AG08395 (cell line): ENCODE results near the gene PTF1A.
"Not testable (repeated sequence)": the region's sequence is repeated elsewhere in the genome, so short reads cannot be mapped to it uniquely, and the experiment has no call there.

Experiments
- DNase-seq: peaks from one replicate; pipeline ENCODE4 v3.0.0; 2012; ENCODE audit warnings: mixed read lengths, low spot score

The PTF1A gene

GRCh38 chr10:23203369-23204325 lies 11.5 kb downstream of the PTF1A start:
- DNase-seq, result no peak

DNA sequence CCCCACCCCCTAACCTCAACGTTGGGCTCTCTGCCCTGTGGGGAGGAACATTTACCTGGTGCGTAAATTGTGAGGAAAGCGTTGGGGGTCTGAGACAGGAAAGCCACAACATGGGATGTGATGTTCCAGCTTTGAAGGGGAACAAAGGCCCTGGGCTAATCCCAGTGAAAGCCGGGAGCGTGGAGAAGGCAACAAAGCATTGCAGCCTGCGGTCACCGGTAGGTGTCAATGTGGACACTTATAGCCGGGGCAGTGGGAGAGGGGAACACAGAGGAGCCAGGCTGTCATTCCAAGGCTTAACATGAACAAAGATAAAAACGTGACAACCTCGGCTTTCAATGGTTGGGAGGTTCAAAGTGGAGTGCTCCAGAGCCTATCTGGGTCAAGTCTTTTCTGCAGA lies 12.7 kb downstream of the PTF1A start:
- no peak for DNase-seq

DNA sequence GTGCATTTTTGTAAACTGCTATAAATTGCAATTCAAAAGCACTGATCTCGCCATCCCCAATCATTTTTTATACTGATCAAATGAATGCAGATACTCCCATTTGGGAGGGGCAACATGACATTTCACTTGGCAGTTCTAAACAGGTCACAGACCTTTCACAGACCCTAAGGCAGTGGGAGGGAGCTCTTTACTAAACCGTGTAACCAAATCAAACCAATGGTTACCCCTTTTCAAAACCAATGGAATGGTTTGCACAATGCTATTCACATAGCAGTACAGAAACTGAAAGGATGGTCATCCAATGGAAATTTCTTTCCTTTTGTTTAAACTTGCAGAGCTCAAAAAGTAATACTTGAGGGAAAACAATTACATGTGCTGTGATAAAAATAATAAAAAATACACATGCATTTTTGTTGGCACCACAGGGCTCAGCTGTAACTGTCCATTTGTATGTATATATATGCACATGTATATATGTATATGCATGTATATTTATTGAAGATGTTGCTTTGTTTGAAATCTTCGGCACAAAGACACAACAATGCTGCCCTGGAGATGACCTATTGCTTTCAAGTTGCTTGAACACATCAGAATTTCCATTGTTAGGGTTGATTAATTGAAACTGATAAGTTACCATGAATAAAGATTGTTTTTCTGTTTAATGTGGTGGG lies 14.0 kb downstream of the PTF1A start:
- no peak for DNase-seq

DNA sequence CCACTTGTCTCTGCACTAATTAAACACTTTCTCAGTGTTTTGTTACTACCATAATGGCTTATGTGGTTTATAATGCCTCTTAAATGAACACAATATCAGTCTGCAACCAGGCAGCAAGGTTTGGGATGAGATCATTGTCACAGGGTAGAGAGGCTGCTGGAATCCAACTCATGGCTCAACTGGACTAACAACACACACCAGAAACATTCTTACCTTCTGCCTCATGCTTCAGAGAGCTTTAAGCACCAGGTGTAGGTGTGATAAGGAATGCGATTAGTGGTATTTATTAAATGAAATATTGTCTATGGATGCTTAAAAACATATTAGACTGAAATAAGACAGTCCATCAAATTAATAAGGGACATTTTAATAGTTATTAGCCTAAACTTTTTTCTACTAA lies 25.4 kb downstream of the PTF1A start:
- DNase-seq, result no peak

DNA sequence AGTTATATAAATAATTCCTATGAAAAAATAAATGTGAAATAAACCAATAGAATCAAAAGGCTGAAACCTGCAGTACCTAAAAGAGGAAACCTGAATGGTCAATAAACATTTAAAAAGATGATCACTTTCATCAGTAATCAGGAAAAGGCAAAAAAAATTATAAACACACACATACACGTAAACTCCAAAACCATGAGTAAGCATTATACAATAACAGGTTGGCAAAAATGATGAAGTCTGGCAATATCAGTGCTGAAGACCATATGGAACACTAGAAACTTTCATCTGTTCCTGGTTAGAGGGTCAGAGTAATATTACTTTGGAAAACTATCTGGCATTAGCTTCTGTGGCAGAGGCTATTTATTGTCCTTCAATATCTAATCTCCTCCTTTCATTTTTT lies 38.5 kb downstream of the PTF1A start:
- DNase-seq, result no peak

DNA sequence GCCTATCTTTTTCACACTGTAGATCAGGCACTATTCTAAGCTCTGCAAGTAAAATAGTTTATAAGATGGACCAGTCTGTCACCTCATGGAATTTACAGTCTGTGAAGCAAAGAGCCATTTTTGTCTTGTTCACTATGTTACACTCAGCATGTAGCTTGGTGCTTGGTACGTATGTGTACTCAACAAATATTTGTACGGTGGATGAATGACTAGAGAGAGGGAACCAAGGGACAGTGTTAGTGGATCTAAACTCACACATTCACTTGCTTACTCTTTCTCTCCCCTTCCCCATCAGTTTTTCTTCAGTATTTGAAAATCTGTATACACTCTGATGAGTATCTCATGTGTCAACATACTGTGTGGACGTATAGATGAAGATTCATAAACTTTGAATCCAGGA lies 45.9 kb downstream of the PTF1A start:
- DNase-seq, result no peak

DNA sequence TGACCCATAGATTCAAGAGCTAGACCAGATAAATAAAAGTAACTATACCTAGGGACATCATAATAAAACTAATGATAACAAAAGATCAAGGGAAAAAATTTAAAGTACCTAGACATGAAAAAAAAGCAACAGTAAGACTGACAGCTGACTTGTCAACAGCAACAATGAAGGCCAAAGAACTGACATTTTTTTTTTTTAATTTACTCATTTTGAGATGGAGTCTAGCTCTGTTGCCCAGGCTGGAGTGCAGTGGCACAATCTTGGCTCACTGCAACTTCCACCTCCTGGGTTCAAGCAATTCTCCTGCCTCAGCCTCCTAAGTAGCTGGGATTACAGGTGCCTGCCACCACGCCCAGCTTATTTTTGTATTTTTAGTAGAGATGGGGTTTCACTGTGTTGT lies 49.7 kb downstream of the PTF1A start:
- not testable (repeated sequence) for DNase-seq
